MCF 10A (cell line): ENCODE data around the gene RHCE. TPM values are rescaled to one million over a fixed set of nuclear protein-coding genes. Genes with fewer than 3 reads are reported as not detected.
"Not testable (repeated sequence)": the region's sequence is repeated elsewhere in the genome, so short reads cannot be mapped to it uniquely, and the experiment has no call there.

Source experiments
- BruUV-seq: library from RNA; stranded (reverse); fragments of 400-500 nt; replicated peaks from 2 replicates; lab custom pipeline; 2021; lab: Mats Ljungman, UMichigan
- CTCF ChIA-PET: fragments of 300-600 bp; sonication (Branson Sonifier 250); formaldehyde crosslinking; extraction: SDS; loops from one replicate; lab custom pipeline; 2021; ENCODE audit warnings: antibody characterized with exemption, inconsistent platforms; lab: Yijun Ruan, JAX
- POLR2A ChIA-PET: fragments of 300-600, 350-650 bp; sonication (Branson Sonifier 250); formaldehyde crosslinking; extraction: SDS; loops from one replicate; lab custom pipeline; 2020; ENCODE audit warnings: antibody characterized with exemption, inconsistent platforms; lab: Yijun Ruan, JAX
- DNase-seq: peaks from one replicate; pipeline ENCODE4 v3.0.0-alpha.2; 2018; ENCODE audit not compliant: unreplicated experiment
- H3K27ac Mint-ChIP-seq: one replicate; pipeline ENCODE4 v1.8.0; 2022; ENCODE audit warnings: mild to moderate bottlenecking, low read depth, mixed read lengths; ENCODE audit not compliant: unreplicated experiment
- H3K27me3 Mint-ChIP-seq: one replicate; pipeline ENCODE4 v1.8.0; 2022; ENCODE audit warnings: mixed read lengths; ENCODE audit not compliant: insufficient read depth, unreplicated experiment
- H3K36me3 Mint-ChIP-seq: one replicate; pipeline ENCODE4 v1.8.0; 2022; ENCODE audit warnings: mild to moderate bottlenecking, moderate library complexity, mixed read lengths; ENCODE audit not compliant: insufficient read depth, unreplicated experiment
- H3K4me1 Mint-ChIP-seq: one replicate; pipeline ENCODE4 v1.8.0; 2022; ENCODE audit warnings: mixed read lengths; ENCODE audit not compliant: insufficient read depth, unreplicated experiment
- H3K4me3 Mint-ChIP-seq: one replicate; pipeline ENCODE4 v1.8.0; 2022; ENCODE audit warnings: mild to moderate bottlenecking, moderate library complexity, mixed read lengths; ENCODE audit not compliant: unreplicated experiment
- H3K9me3 Mint-ChIP-seq: one replicate; pipeline ENCODE4 v1.8.0; 2022; ENCODE audit warnings: mixed read lengths; ENCODE audit not compliant: unreplicated experiment
- intact Hi-C: fragments of 100-400 bp; cut with micrococcal nuclease; formaldehyde crosslinking; loops from 2 replicates; pipeline ENCODE4 v1.14.1; 2022
- total RNA-seq: library from RNA; stranded (reverse); gene quantifications from 2 replicates; pipeline ENCODE4 v1.2.3, GENCODE V29; 2022
- TF ChIP-seq, protein P1 (sequence below): fragments of 200-600 bp; IDR thresholded peaks from one replicate; pipeline ENCODE4 v1.8.0; 2022; ENCODE audit warnings: antibody characterized with exemption, mild to moderate bottlenecking; ENCODE audit not compliant: unreplicated experiment

Gene RHCE
- total RNA-seq, 1 experiment from 2014 or later, result 0.61 TPM

DNA sequence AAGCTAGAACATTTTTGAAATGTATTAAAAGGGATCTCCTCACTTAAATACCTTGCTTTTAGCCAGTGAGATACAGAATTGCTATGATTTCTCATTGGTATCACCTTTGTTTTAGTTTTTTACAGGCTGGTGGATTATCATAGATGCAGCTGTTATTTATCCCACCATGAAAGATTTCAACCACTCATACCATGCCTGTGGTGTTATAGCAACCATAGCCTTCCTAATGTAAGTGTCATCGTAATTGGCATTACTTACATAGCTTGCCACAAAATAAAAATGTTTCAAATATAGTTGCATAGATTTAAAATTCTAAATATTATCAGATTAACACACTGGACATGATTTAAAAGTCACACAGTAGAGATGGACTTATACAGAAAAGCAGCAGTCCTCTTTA, 77.8 kb downstream of the RHCE start:
- ChIA-PET POLR2A (interaction anchor here (1.0 to 3.8 kb wide), 4 partner anchors 95 to 111 kb away, joined by 3 to 23 read pairs (median 10); partner anchors contain the start of genes RSRP1 and SYF2), CTCF (interaction anchor here (0.5 kb wide), 1 partner anchor 505 kb away, joined by 3 read pairs; no protein-coding TSS in a partner anchor)
- H3K36me3 Mint-ChIP-seq, result peaks cover 48% of the 10 kb centered on the region
- TF ChIP-seq, protein P1, sequence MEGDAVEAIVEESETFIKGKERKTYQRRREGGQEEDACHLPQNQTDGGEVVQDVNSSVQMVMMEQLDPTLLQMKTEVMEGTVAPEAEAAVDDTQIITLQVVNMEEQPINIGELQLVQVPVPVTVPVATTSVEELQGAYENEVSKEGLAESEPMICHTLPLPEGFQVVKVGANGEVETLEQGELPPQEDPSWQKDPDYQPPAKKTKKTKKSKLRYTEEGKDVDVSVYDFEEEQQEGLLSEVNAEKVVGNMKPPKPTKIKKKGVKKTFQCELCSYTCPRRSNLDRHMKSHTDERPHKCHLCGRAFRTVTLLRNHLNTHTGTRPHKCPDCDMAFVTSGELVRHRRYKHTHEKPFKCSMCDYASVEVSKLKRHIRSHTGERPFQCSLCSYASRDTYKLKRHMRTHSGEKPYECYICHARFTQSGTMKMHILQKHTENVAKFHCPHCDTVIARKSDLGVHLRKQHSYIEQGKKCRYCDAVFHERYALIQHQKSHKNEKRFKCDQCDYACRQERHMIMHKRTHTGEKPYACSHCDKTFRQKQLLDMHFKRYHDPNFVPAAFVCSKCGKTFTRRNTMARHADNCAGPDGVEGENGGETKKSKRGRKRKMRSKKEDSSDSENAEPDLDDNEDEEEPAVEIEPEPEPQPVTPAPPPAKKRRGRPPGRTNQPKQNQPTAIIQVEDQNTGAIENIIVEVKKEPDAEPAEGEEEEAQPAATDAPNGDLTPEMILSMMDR, result no peak
- intact Hi-C loops, result no loop called here
- no peaks in the 10 kb centered on the region for H3K9me3 Mint-ChIP-seq
- H3K4me1 Mint-ChIP-seq, result peaks cover 17% of the 10 kb centered on the region
- no peaks in the 10 kb centered on the region for H3K27me3 Mint-ChIP-seq
- H3K4me3 Mint-ChIP-seq, result no peak overlapping the region
- no TSS peak for BruUV-seq
- H3K27ac Mint-ChIP-seq, result peak overlapping the region; percentile 10
- no peak for DNase-seq

DNA sequence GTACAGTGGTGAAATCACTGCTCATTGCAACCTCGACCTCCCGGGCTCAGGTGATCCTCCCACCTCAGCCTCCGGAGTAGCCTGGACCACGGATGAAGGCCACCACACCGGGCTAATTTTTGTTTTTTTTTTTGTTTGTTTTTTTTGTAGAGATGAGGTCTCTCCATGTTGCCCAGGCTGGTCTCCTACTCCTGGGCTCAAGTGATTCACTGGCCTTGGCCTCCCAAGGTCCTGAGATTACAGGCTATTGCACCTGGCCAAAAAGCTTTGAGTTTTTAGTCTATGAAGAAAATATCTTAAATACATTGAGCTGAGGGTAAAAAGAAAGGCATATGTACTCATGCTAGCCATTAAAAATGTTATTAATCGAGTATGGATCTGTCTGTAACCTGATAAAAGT, 78.9 kb downstream of the RHCE start:
- TF ChIP-seq, protein P1, result no peak
- intact Hi-C loops, result no loop called here
- peaks cover 17% of the 10 kb centered on the region for H3K4me1 Mint-ChIP-seq
- ChIA-PET CTCF (interaction anchor here (0.6 kb wide), 1 partner anchor 177 kb away, joined by 4 read pairs; no protein-coding TSS in a partner anchor), POLR2A (interaction anchor here (1.0 to 3.8 kb wide), 4 partner anchors 94 to 109 kb away, joined by 3 to 23 read pairs (median 10); partner anchors contain the start of genes RSRP1 and SYF2)
- peaks cover 41% of the 10 kb centered on the region for H3K36me3 Mint-ChIP-seq
- H3K9me3 Mint-ChIP-seq, result no peaks in the 10 kb centered on the region
- no peaks in the 10 kb centered on the region for H3K27me3 Mint-ChIP-seq
- H3K27ac Mint-ChIP-seq, result peak overlapping the region; percentile 23
- no peak for DNase-seq
- BruUV-seq, result no TSS peak
- no peak overlapping the region for H3K4me3 Mint-ChIP-seq

DNA sequence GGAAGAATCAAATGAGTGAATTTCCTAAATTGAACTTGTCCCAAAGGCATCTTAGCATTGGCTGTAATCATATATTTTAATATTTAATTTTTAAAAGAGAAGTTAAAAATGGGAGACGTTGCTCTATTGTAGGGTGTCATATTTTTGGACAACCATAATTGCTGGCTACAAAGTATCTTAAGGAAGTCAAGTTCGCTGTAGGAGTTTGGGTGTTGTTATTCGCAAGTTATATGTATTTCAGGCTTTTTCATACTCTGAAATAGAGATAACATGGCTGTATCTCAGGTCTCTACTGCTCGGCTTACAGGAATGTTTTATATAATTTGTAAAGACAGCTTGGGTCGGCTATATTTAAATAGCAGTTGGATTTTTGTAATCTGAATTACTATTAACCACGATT, 81.6 kb downstream of the RHCE start:
- POLR2A ChIA-PET, result interaction anchor here (0.6 to 3.2 kb wide), 15 partner anchors 9 to 1524 kb away, joined by 3 to 25 read pairs (median 4); partner anchors contain the start of genes MACO1, RSRP1 and SYF2
- H3K27me3 Mint-ChIP-seq, result no peaks in the 10 kb centered on the region
- H3K4me3 Mint-ChIP-seq, result peak overlapping the region; percentile 89
- no peak for DNase-seq
- peaks cover 17% of the 10 kb centered on the region for H3K36me3 Mint-ChIP-seq
- TF ChIP-seq, protein P1, result no peak
- peaks cover 16% of the 10 kb centered on the region for H3K4me1 Mint-ChIP-seq
- peak overlapping the region; percentile 88 for H3K27ac Mint-ChIP-seq
- CTCF ChIA-PET, result interaction anchor here (0.7 kb wide), 1 partner anchor 1413 kb away, joined by 4 read pairs; no protein-coding TSS in a partner anchor
- TSS peak; percentile 47 for BruUV-seq
- H3K9me3 Mint-ChIP-seq, result no peaks in the 10 kb centered on the region
- intact Hi-C loops, result no loop called here

DNA sequence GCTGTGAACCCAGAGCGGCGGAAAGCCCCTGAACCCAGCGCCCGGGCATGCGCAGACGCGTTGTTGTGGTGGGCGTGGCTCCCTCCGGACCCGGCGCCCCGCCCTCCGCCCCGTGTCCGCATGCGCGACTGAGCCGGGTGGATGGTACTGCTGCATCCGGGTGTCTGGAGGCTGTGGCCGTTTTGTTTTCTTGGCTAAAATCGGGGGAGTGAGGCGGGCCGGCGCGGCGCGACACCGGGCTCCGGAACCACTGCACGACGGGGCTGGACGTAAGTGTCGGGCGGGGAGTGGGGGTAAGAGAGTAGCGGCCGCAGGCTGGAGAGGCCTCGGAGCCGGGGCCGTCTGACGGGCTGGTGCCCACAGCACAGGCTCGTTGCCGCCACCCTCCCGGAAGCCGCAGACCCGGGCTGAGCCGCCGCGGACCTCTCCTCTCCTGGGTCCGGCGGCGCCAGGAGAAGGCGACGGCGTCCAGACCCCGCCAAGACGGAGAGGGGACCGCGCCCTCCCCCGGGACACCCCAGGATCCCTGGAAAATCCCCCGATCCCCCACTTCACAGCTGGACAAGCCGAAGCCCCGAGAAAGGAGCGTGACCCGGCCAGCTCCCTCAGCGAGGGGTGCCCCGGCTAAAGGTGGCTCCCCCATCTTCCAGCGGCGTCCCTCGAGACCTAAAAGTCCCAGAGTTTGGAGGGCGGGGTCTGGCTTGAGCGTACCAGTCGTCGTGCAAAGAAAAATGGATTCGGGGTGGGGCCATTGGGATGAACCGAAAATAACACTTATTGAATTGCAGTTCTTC, 82.2 kb downstream of the RHCE start, which contains the start of gene TMEM50A:
TMEM50A (plus strand) TSS at position 147 of the 794 bp plus-strand sequence. CDS start 2,153 bp downstream, outside the sequence.
- intact Hi-C loops, result no loop called here
- peaks cover 11% of the 10 kb centered on the region for H3K36me3 Mint-ChIP-seq
- ChIA-PET POLR2A (interaction anchor here (0.6 to 3.2 kb wide), 14 partner anchors 10 to 1525 kb away, joined by 3 to 25 read pairs (median 4); partner anchors contain the start of genes MACO1, RSRP1 and SYF2), CTCF (interaction anchor here (0.7 kb wide), 1 partner anchor 1413 kb away, joined by 4 read pairs; no protein-coding TSS in a partner anchor)
- no peaks in the 10 kb centered on the region for H3K27me3 Mint-ChIP-seq
- no TSS peak for BruUV-seq
- TF ChIP-seq, protein P1, result no peak
- no peaks in the 10 kb centered on the region for H3K9me3 Mint-ChIP-seq
- peak; percentile 79 for DNase-seq
- peak within 1 kb of the TSS; percentile 88 for H3K27ac Mint-ChIP-seq
- peak within 1 kb of the TSS; percentile 89 for H3K4me3 Mint-ChIP-seq
- peaks cover 10% of the 10 kb centered on the region for H3K4me1 Mint-ChIP-seq

DNA sequence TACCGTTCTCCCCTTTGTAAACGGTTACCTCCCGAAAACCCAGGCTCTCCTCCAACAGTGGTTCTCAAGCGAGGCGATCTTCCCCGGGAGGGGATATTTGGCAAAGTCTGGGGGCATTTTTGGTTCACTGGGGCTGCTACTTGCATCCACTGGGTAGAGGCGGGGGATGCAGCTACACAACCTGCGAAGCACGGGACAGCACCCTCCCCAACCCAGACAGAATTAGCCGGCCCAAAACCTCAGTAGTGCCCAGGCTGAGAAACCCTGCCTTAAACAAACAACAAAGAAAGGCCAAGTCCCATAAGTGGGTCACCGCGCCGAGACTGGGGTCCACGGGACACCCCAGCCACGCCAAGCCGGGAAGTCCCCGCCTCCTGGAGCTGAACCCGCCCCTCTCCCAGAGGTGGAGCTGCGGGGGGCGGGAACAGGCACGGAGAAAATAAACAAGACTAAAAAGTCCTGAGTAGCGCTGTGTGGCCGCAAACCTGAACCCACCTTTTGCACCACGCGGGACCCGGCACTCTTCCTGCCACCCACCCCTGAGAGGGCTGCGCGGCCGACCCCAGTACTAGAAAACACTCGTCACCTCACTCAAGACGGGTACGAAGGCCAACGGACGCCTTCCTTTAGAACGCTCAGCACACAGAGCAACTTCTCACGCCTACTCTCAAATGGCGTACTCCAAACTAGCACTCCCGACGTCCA, 83.0 kb downstream of the RHCE start:
- Mint-ChIP-seq H3K27ac (peak overlapping the region; percentile 88), H3K4me3 (peak overlapping the region; percentile 89)
- H3K4me1 Mint-ChIP-seq, H3K27me3 Mint-ChIP-seq, intact Hi-C loops, CTCF ChIA-PET, DNase-seq, H3K9me3 Mint-ChIP-seq, H3K36me3 Mint-ChIP-seq: not testable (repeated sequence)
- TSS peak; percentile 71 for BruUV-seq
- POLR2A ChIA-PET, result interaction anchor here (1.5 to 3.2 kb wide), 7 partner anchors 90 to 107 kb away, joined by 4 to 25 read pairs (median 14); partner anchors contain the start of genes MACO1, RSRP1 and SYF2
